ENCODE data around the gene KDM4D. TPM values are rescaled to one million over a fixed set of nuclear protein-coding genes. Genes with fewer than 3 reads are reported as not detected.

Gene KDM4D
- total and polyA plus RNA-seq, 2 of the 4 experiments (the other 2 are of a cell fraction), result 0.90 to 1.1 TPM

DNA sequence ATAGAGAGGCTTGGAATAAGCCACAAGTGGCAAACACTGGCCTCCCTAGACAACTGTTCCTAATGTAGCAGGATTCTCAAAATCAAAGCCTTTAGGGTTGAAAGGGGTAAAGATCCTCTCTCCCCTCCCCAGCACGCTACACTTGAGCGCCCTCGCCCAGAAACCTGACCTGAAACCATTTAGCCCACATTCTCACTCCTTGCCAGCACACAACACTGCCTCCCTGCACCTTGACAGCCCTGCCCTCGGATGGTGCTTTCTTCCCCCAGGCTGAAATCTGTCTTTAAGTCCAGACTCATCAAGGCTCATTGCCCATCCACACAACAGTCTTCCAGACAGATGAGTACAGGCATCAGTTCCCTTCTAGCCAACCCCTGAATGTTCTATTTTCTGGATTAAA lies 26.7 kb upstream of the KDM4D start:
- no peak overlapping the region for H4K5ac ChIP-seq (ENCODE audit: low read depth, low read length)
- no peaks in the 10 kb centered on the region for H3K79me1 ChIP-seq (ENCODE audit: low read depth in 1 of 2, low read length in 2 of 2)
- H3K4me3 ChIP-seq (ENCODE audit: insufficient read depth, low read depth, low read length), result no peak overlapping the region
- H3K18ac ChIP-seq (ENCODE audit: low read depth, low read length), result no peak overlapping the region
- H3K9me3 ChIP-seq (ENCODE audit: control insufficient read depth, insufficient read depth, low read length), result 0 out of 2 replicates have a peak, but pooled peaks cover 2% of the 10 kb centered on the region
- H2AK9ac ChIP-seq (replicated peaks; ENCODE audit: low read depth, low read length, poor library complexity), result no peak overlapping the region
- peak overlapping the region; percentile 8; the same call in 1 of the 2 replicates for H2AK5ac ChIP-seq (ENCODE audit: low read depth, low read length)
- H3K9ac ChIP-seq (ENCODE audit: low read depth, low read length), result no peak overlapping the region
- no peak overlapping the region for H3K4ac ChIP-seq (ENCODE audit: low read depth, low read length)
- 90% methylated on average over 2 of the region's 4 CpGs; no CpG with 5 or more reads in 1 of the 2 experiments for WGBS, 2 experiments (ENCODE audit: extremely low coverage in 2 of 2, insufficient read length in 1 of 2)
- peak overlapping the region; percentile 2; the same call in 1 of the 2 replicates for H2BK20ac ChIP-seq (ENCODE audit: low read depth, low read length)
- H4K20me1 ChIP-seq (ENCODE audit: insufficient read depth, low read length), result no peaks in the 10 kb centered on the region
- peak overlapping the region; percentile 32; the same call in 1 of the 2 replicates for H2BK120ac ChIP-seq (ENCODE audit: low read depth, low read length)
- H2AFZ ChIP-seq (replicated peaks; ENCODE audit: low read length, poor library complexity), result no peak overlapping the region
- peaks cover 2% of the 10 kb centered on the region; the same call in 1 of the 2 replicates for H3K9me1 ChIP-seq (ENCODE audit: insufficient read depth, low read length)
- H3K36me3 ChIP-seq (ENCODE audit: control insufficient read depth, insufficient read depth, low read length), result no peaks in the 10 kb centered on the region
- no peak overlapping the region for H2BK5ac ChIP-seq (ENCODE audit: low read depth, low read length, poor library complexity, severe bottlenecking)
- H3K14ac ChIP-seq (replicated peaks; ENCODE audit: low read depth, low read length), result no peak overlapping the region; the same call in 1 of the 2 replicates
- DNase-seq (no peak), ATAC-seq (ENCODE audit: low read depth) (no peak)
- no peaks in the 10 kb centered on the region for H3K27me3 ChIP-seq (ENCODE audit: control insufficient read depth, insufficient read depth, low read length)
- intact Hi-C loops (cut with micrococcal nuclease), result no loop called here
- dilution Hi-C loops (cut with HindIII; ENCODE audit: low sequenced_read_pairs, unreplicated experiment), result no loop called here
- no TSS peak for BruUV-seq (replicated peaks)
- no peak overlapping the region for H3K4me2 ChIP-seq (ENCODE audit: low read depth, low read length)
- H4K8ac ChIP-seq (ENCODE audit: low read depth in 2 of 2, low read length in 2 of 2), result no peak overlapping the region
- CTCF ChIA-PET, result no interaction called here
- H2BK15ac ChIP-seq (ENCODE audit: low read depth, low read length), result peak overlapping the region; percentile 45; the same call in 1 of the 3 replicates
- no peak overlapping the region for H3K23ac ChIP-seq (ENCODE audit: low read depth, low read length)
- no peak overlapping the region for H3K56ac ChIP-seq (ENCODE audit: extremely low read depth, insufficient read depth, low read length)
- H3K4me1 ChIP-seq (ENCODE audit: control insufficient read depth, insufficient read depth, low read length), result peaks cover 2% of the 10 kb centered on the region; the same call in 1 of the 2 replicates
- TF ChIP-seq, protein P1, sequence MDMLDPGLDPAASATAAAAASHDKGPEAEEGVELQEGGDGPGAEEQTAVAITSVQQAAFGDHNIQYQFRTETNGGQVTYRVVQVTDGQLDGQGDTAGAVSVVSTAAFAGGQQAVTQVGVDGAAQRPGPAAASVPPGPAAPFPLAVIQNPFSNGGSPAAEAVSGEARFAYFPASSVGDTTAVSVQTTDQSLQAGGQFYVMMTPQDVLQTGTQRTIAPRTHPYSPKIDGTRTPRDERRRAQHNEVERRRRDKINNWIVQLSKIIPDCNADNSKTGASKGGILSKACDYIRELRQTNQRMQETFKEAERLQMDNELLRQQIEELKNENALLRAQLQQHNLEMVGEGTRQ (IDR thresholded peaks at IDR 0.05; ENCODE audit: low read depth, low read length), result no peak
- POLR2A ChIA-PET (ENCODE audit: unreplicated experiment), result no interaction called here
- H4K91ac ChIP-seq (ENCODE audit: insufficient read depth, low read depth, low read length), result 0 out of 2 replicates have a peak overlapping the region, but pooled peaks have one; percentile 16
- in situ Hi-C loops (cut with MboI; ENCODE audit: low sequenced_read_pairs), result loop anchor here (25.0 kb wide), 1 partner anchor 810 kb away; the partner anchor contains the start of gene PANX1
- H3K27ac ChIP-seq (ENCODE audit: insufficient read depth, low read length), result no peak overlapping the region
